IMR-90 (cell line): ENCODE data around the gene TPGS2. TPM values are rescaled to one million over a fixed set of nuclear protein-coding genes. Genes with fewer than 3 reads are reported as not detected.

Source experiments
- ATAC-seq: fragments of 200-7000 bp; cut with Tn5 transposase; 2 replicates; pipeline ENCODE4 v1.9.1; 2020; ENCODE audit warnings: low read depth, mild to moderate bottlenecking, moderate library complexity
- BruUV-seq: library from RNA; stranded (reverse); fragments of 400-500 nt; replicated peaks from 2 replicates; lab custom pipeline; 2021; lab: Mats Ljungman, UMichigan
- CTCF ChIA-PET: fragments of 300-600 bp; formaldehyde crosslinking; extraction: SDS; loops from one replicate; lab custom pipeline; 2021; ENCODE audit warnings: antibody characterized with exemption; lab: Yijun Ruan, JAX
- POLR2A ChIA-PET: fragments of 300-600 bp; sonication (Branson Sonifier 250); formaldehyde crosslinking; loops from one replicate; lab custom pipeline; 2022; ENCODE audit warnings: antibody characterized with exemption; ENCODE audit not compliant: unreplicated experiment; lab: Charles Lee
- DNase-seq: peaks from one replicate; pipeline ENCODE4 v3.0.0; 2013
- H2AFZ ChIP-seq: replicated peaks from 2 replicates; pipeline ENCODE3; 2013; ENCODE audit warnings: low read length, mild to moderate bottlenecking; ENCODE audit not compliant: poor library complexity
- H2AK5ac ChIP-seq: 2 replicates; pipeline ENCODE4 v1.6.1; 2013; ENCODE audit warnings: low read depth, low read length, inconsistent platforms
- H2AK9ac ChIP-seq: replicated peaks from 2 replicates; pipeline ENCODE3; 2013; ENCODE audit warnings: mild to moderate bottlenecking, low read depth, low read length, moderate library complexity; ENCODE audit not compliant: poor library complexity
- H2BK120ac ChIP-seq: 2 replicates; pipeline ENCODE4 v1.6.1; 2013; ENCODE audit warnings: low read depth, low read length, inconsistent platforms
- H2BK15ac ChIP-seq: 3 replicates; pipeline ENCODE4 v1.6.1; 2013; ENCODE audit warnings: low read depth, low read length, inconsistent platforms
- H2BK20ac ChIP-seq: 2 replicates; pipeline ENCODE4 v1.6.1; 2013; ENCODE audit warnings: low read depth, mild to moderate bottlenecking, inconsistent platforms, low read length, moderate library complexity
- H2BK5ac ChIP-seq: 2 replicates; pipeline ENCODE4 v1.6.1; 2013; ENCODE audit warnings: mild to moderate bottlenecking, low read depth, low read length, inconsistent platforms; ENCODE audit not compliant: poor library complexity, severe bottlenecking
- H3K14ac ChIP-seq: replicated peaks from 2 replicates; pipeline ENCODE4 v1.6.1; 2013; ENCODE audit warnings: low read depth, low read length, inconsistent platforms
- H3K18ac ChIP-seq: 2 replicates; pipeline ENCODE4 v1.6.1; 2013; ENCODE audit warnings: low read depth, low read length, control low read depth
- H3K23ac ChIP-seq: 2 replicates; pipeline ENCODE4 v1.6.1; 2013; ENCODE audit warnings: low read depth, low read length, inconsistent platforms
- H3K27ac ChIP-seq: 2 replicates; pipeline ENCODE4 v1.5.1; 2013; ENCODE audit warnings: mild to moderate bottlenecking, control low read depth, low read length; ENCODE audit not compliant: insufficient read depth
- H3K27me3 ChIP-seq: 2 replicates; pipeline ENCODE4 v1.6.1; 2013; ENCODE audit warnings: low read length; ENCODE audit not compliant: control insufficient read depth, insufficient read depth
- H3K36me3 ChIP-seq: 2 replicates; pipeline ENCODE4 v1.6.1; 2013; ENCODE audit warnings: low read length, mixed read lengths; ENCODE audit not compliant: control insufficient read depth, insufficient read depth
- H3K4ac ChIP-seq: 2 replicates; pipeline ENCODE4 v1.6.1; 2013; ENCODE audit warnings: low read depth, low read length, inconsistent platforms
- H3K4me1 ChIP-seq: 2 replicates; pipeline ENCODE4 v1.6.1; 2013; ENCODE audit warnings: low read length, mixed read lengths; ENCODE audit not compliant: control insufficient read depth, insufficient read depth
- H3K4me2 ChIP-seq: 2 replicates; pipeline ENCODE4 v1.6.1; 2013; ENCODE audit warnings: low read depth, mild to moderate bottlenecking, control low read depth, low read length, moderate library complexity
- H3K4me3 ChIP-seq: 2 replicates; pipeline ENCODE4 v1.5.1; 2013; ENCODE audit warnings: low read depth, mild to moderate bottlenecking, control low read depth, low read length, moderate library complexity; ENCODE audit not compliant: insufficient read depth
- H3K56ac ChIP-seq: 2 replicates; pipeline ENCODE4 v1.6.1; 2013; ENCODE audit warnings: low read length, inconsistent platforms; ENCODE audit not compliant: insufficient read depth; ENCODE audit errors: extremely low read depth
- H3K79me1 ChIP-seq, 2 experiments: 2 replicates each; pipeline ENCODE4 v1.6.1; 2013; ENCODE audit warnings: low read length in 2 of 2, inconsistent platforms in 1 of 2, low read depth in 1 of 2
- H3K9ac ChIP-seq: 2 replicates; pipeline ENCODE4 v1.6.1; 2013; ENCODE audit warnings: low read depth, low read length, control low read depth
- H3K9me1 ChIP-seq: 2 replicates; pipeline ENCODE4 v1.6.1; 2013; ENCODE audit warnings: low read length, inconsistent platforms; ENCODE audit not compliant: insufficient read depth
- H3K9me3 ChIP-seq: 2 replicates; pipeline ENCODE4 v1.6.1; 2013; ENCODE audit warnings: low read length; ENCODE audit not compliant: control insufficient read depth, insufficient read depth
- H4K20me1 ChIP-seq: 2 replicates; pipeline ENCODE4 v1.6.1; 2013; ENCODE audit warnings: low read length, inconsistent platforms; ENCODE audit not compliant: insufficient read depth
- H4K5ac ChIP-seq: 2 replicates; pipeline ENCODE4 v1.6.1; 2013; ENCODE audit warnings: mild to moderate bottlenecking, low read depth, low read length, control low read depth
- H4K8ac ChIP-seq, 2 experiments: 2 replicates each; pipeline ENCODE4 v1.6.1; 2013; ENCODE audit warnings: low read depth in 2 of 2, low read length in 2 of 2, control low read depth in 1 of 2, inconsistent platforms in 1 of 2
- H4K91ac ChIP-seq: 2 replicates; pipeline ENCODE4 v1.6.1; 2013; ENCODE audit warnings: low read depth, low read length, inconsistent platforms; ENCODE audit not compliant: insufficient read depth
- BHLHE40 ChIP-seq: fragments of 150-350 bp; IDR thresholded peaks from 2 replicates; pipeline ENCODE4 v1.6.1; 2016; ENCODE audit warnings: mild to moderate bottlenecking, low read depth, low read length
- CEBPB ChIP-seq: IDR thresholded peaks from 2 replicates; pipeline ENCODE4 v1.6.1; 2012; ENCODE audit warnings: low read depth, low read length, improper control_type of control experiment
- CHD1 ChIP-seq: IDR thresholded peaks from 2 replicates; pipeline ENCODE4 v1.6.1; 2012; ENCODE audit warnings: low read depth, low read length, improper control_type of control experiment
- ELK1 ChIP-seq: fragments of 150-350 bp; IDR thresholded peaks from 2 replicates; pipeline ENCODE4 v1.6.1; 2016; ENCODE audit warnings: low read depth, mild to moderate bottlenecking, low read length, moderate library complexity, borderline replicate concordance
- FOS ChIP-seq: fragments of 150-350 bp; IDR thresholded peaks from 2 replicates; pipeline ENCODE4 v1.6.1; 2016; ENCODE audit warnings: low read depth, low read length
- MAFK ChIP-seq: IDR thresholded peaks from 2 replicates; pipeline ENCODE4 v1.6.1; 2012; ENCODE audit warnings: low read depth, low read length, improper control_type of control experiment
- MAZ ChIP-seq: IDR thresholded peaks from 2 replicates; pipeline ENCODE4 v1.6.1; 2012; ENCODE audit warnings: low read depth, mild to moderate bottlenecking, low read length, improper control_type of control experiment, moderate library complexity, borderline replicate concordance
- MXI1 ChIP-seq: IDR thresholded peaks from 2 replicates; pipeline ENCODE4 v1.6.1; 2012; ENCODE audit warnings: low read depth, mild to moderate bottlenecking, low read length, moderate library complexity, borderline replicate concordance
- NFE2L2 ChIP-seq: fragments of 150-350 bp; IDR thresholded peaks from 2 replicates; pipeline ENCODE4 v1.6.1; 2016; ENCODE audit warnings: low read depth, mild to moderate bottlenecking, low read length
- POLR2A ChIP-seq: IDR thresholded peaks from 2 replicates; pipeline ENCODE4 v1.6.1; 2012; ENCODE audit warnings: mild to moderate bottlenecking, low read depth, low read length
- RAD21 ChIP-seq: IDR thresholded peaks from 2 replicates; pipeline ENCODE4 v1.6.1; 2012; ENCODE audit warnings: low read length, improper control_type of control experiment
- RCOR1 ChIP-seq: IDR thresholded peaks from 2 replicates; pipeline ENCODE4 v1.6.1; 2012; ENCODE audit warnings: mild to moderate bottlenecking, low read length, improper control_type of control experiment; ENCODE audit not compliant: insufficient replicate concordance
- RFX5 ChIP-seq: IDR thresholded peaks from 2 replicates; pipeline ENCODE4 v1.8.0; 2012; ENCODE audit warnings: low read depth, mild to moderate bottlenecking, low read length, moderate library complexity
- SMC3 ChIP-seq: fragments of 150-350 bp; IDR thresholded peaks from 2 replicates; pipeline ENCODE4 v1.6.1; 2016; ENCODE audit warnings: low read depth, mild to moderate bottlenecking, antibody characterized with exemption, low read length, moderate library complexity
- USF2 ChIP-seq: fragments of 150-350 bp; IDR thresholded peaks from 2 replicates; pipeline ENCODE4 v1.6.1; 2017; ENCODE audit warnings: mild to moderate bottlenecking, antibody characterized with exemption, low read length, low read depth
- WGBS, 2 experiments: methylation state at CpG; one replicate each; pipeline versions ENCODE4 v1.1.5 to v1.1.7; 2013; ENCODE audit warnings: missing lambda C conversion rate in 2 of 2; ENCODE audit not compliant: insufficient read length in 1 of 2; ENCODE audit errors: extremely low coverage in 2 of 2; 5-methylcytosine and 5-hydroxymethylcytosine counted together
- dilution Hi-C: fragments of 300-500 bp; cut with HindIII; formaldehyde crosslinking; loops from one replicate; pipeline ENCODE4 v1.14.3; 2018; ENCODE audit warnings: low sequenced_read_pairs; ENCODE audit not compliant: unreplicated experiment
- in situ Hi-C: fragments of 300-500 bp; cut with MboI; formaldehyde crosslinking; loops from 3 replicates; pipeline ENCODE4 v1.14.3; 2019; ENCODE audit warnings: low sequenced_read_pairs, inconsistent platforms, mixed read lengths
- intact Hi-C: fragments of 100-400 bp; cut with micrococcal nuclease; formaldehyde crosslinking; loops from 2 replicates; pipeline ENCODE4 v1.10.0; 2022
- polyA plus RNA-seq, 3 experiments: library from polyadenylated mRNA; depleted of rRNA; stranded (reverse); fragments of >200 nt; gene quantifications; 2 replicates each; pipeline ENCODE4 v1.2.3, GENCODE V29; 2012; ENCODE audit warnings: low replicate concordance in 1 of 3
- total RNA-seq: library from RNA; depleted of rRNA; stranded (reverse); fragments of >200 nt; gene quantifications from 2 replicates; pipeline ENCODE4 v1.2.3, GENCODE V29; 2012
- TF ChIP-seq, protein P1 (sequence below): conservative IDR thresholded peaks from 2 replicates; pipeline ENCODE4 v1.5.1; 2012; ENCODE audit warnings: mild to moderate bottlenecking, low read depth, low read length, improper control_type of control experiment

Gene TPGS2
- total and polyA plus RNA-seq, 2 of the 4 experiments (the other 2 are of a cell fraction), result 201 to 294 TPM

DNA sequence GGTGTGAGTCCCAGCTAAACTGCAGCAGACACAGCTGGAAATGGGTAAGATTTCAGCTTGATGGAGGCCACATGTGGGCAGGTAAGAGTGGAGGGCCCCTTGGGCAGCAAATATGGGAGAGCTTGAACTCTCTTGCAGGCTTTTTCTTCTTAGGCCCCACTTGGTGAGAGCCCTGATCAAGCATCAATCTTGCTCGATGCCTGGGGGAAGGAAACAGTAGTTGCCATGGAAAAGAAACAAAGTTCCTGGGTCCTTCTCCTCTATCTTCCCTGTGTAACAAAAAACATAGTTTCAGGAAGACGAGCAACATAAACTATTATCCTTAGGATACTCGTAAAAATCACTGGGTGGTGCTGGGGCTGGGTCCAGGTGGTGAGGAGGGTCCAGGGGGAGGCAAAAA lies 43.0 kb upstream of the TPGS2 start:
- POLR2A ChIA-PET, result no interaction called here

More for the DNA sequence above, 43.0 kb upstream of the TPGS2 start:
- Histone ChIP-seq H4K91ac (no peak overlapping the region), H3K4me3 (no peak overlapping the region), H4K20me1 (no peaks in the 10 kb centered on the region), H4K5ac (no peak overlapping the region), H3K56ac (no peak overlapping the region), H3K4ac (no peak overlapping the region), H3K9me1 (no peaks in the 10 kb centered on the region), H3K79me1 (no peaks in the 10 kb centered on the region), H2BK120ac (no peak overlapping the region), H4K8ac (no peak overlapping the region), H3K27ac (no peak overlapping the region), H2AFZ (no peak overlapping the region), H3K14ac (no peak overlapping the region), H3K23ac (no peak overlapping the region), H3K36me3 (no peaks in the 10 kb centered on the region), H2BK15ac (no peak overlapping the region), H3K9me3 (no peaks in the 10 kb centered on the region), H3K9ac (no peak overlapping the region), H3K4me1 (no peaks in the 10 kb centered on the region), H2AK5ac (no peak overlapping the region), H3K4me2 (no peak overlapping the region), H3K18ac (no peak overlapping the region), H3K27me3 (no peaks in the 10 kb centered on the region), H2BK5ac (no peak overlapping the region), H2AK9ac (no peak overlapping the region), H2BK20ac (no peak overlapping the region)
- WGBS, 2 experiments, result no CpG with 5 or more reads among the region's 3 CpGs
- TF ChIP-seq CEBPB, result no peak
- TF ChIP-seq ELK1, result no peak
- no peak for TF ChIP-seq MXI1
- TF ChIP-seq RCOR1, result no peak
- TF ChIP-seq USF2, result no peak
- TF ChIP-seq BHLHE40, result no peak
- no peak for TF ChIP-seq MAFK
- TF ChIP-seq SMC3, result no peak
- TF ChIP-seq RFX5, result no peak
- TF ChIP-seq, protein P1, sequence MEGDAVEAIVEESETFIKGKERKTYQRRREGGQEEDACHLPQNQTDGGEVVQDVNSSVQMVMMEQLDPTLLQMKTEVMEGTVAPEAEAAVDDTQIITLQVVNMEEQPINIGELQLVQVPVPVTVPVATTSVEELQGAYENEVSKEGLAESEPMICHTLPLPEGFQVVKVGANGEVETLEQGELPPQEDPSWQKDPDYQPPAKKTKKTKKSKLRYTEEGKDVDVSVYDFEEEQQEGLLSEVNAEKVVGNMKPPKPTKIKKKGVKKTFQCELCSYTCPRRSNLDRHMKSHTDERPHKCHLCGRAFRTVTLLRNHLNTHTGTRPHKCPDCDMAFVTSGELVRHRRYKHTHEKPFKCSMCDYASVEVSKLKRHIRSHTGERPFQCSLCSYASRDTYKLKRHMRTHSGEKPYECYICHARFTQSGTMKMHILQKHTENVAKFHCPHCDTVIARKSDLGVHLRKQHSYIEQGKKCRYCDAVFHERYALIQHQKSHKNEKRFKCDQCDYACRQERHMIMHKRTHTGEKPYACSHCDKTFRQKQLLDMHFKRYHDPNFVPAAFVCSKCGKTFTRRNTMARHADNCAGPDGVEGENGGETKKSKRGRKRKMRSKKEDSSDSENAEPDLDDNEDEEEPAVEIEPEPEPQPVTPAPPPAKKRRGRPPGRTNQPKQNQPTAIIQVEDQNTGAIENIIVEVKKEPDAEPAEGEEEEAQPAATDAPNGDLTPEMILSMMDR, result no peak
- TF ChIP-seq FOS, result no peak
- TF ChIP-seq CHD1, result no peak
- TF ChIP-seq POLR2A, result no peak
- TF ChIP-seq MAZ, result no peak
- no peak for TF ChIP-seq NFE2L2
- no peak for TF ChIP-seq RAD21
- in situ Hi-C loops, result no loop called here
- dilution Hi-C loops, result no loop called here
- intact Hi-C loops, result no loop called here
- CTCF ChIA-PET, result no interaction called here
- ATAC-seq (no peak), DNase-seq (no peak)
- BruUV-seq, result no TSS peak
